Kidney (tissue), 22 donors: ENCODE measurements around the gene ACOD1. TPM values are rescaled to one million over a fixed set of nuclear protein-coding genes. Genes with fewer than 3 reads are reported as not detected.
"Not testable (repeated sequence)": the region's sequence is repeated elsewhere in the genome, so short reads cannot be mapped to it uniquely, and the experiment has no call there.

Source experiments
- DNase-seq, 5 donors: peaks; one replicate each; pipeline ENCODE4 v3.0.0-alpha.2; 2013 to 2020
- FAIRE-seq: peaks from 2 replicates; lab custom pipeline; 2012; peaks lifted over from hg19 to GRCh38; lab: Jason Lieb, UNC
- H3K27ac ChIP-seq, 2 donors: one replicate each; pipeline ENCODE4 v1.7.0; 2013; ENCODE audit warnings: low read depth in 2 of 2, low read length in 2 of 2, inconsistent platforms in 1 of 2
- H3K27me3 ChIP-seq: one replicate; pipeline ENCODE4 v1.7.1; 2013; ENCODE audit warnings: low read length, inconsistent platforms; ENCODE audit not compliant: control insufficient read depth, insufficient read depth
- H3K36me3 ChIP-seq, 3 donors: one replicate each; pipeline versions ENCODE4 v1.7.0 to v1.7.1; 2013; ENCODE audit warnings: low read length in 3 of 3, control low read depth in 1 of 3, inconsistent platforms in 1 of 3; ENCODE audit not compliant: insufficient read depth in 3 of 3, control insufficient read depth in 2 of 3
- H3K4me1 ChIP-seq, 3 donors: one replicate each; pipeline versions ENCODE4 v1.7.0 to v1.7.1; 2013; ENCODE audit warnings: low read length in 3 of 3, inconsistent platforms in 1 of 3, low read depth in 1 of 3; ENCODE audit not compliant: control insufficient read depth in 2 of 3, insufficient read depth in 2 of 3
- H3K4me3 ChIP-seq, 3 donors: one replicate each; pipeline versions ENCODE4 v1.7.0 to v1.8.1; 2013; ENCODE audit warnings: low read length in 3 of 3, control low read depth in 1 of 3, inconsistent platforms in 1 of 3
- H3K9ac ChIP-seq, 3 donors: one replicate each; pipeline versions ENCODE4 v1.7.0 to v1.7.1; 2013; ENCODE audit warnings: low read length in 3 of 3, control low read depth in 1 of 3, inconsistent platforms in 1 of 3
- H3K9me3 ChIP-seq, 3 donors: one replicate each; pipeline versions ENCODE4 v1.7.0 to v1.7.1; 2013; ENCODE audit warnings: low read length in 3 of 3, control low read depth in 1 of 3, inconsistent platforms in 1 of 3; ENCODE audit not compliant: control insufficient read depth in 2 of 3, insufficient read depth in 1 of 3
- CTCF ChIP-seq: IDR thresholded peaks from 3 replicates; pipeline ENCODE4 v1.5.1; 2012; ENCODE audit warnings: mild to moderate bottlenecking, moderate library complexity, borderline replicate concordance; ENCODE audit not compliant: insufficient read depth; ENCODE audit errors: extremely low read depth
- intact Hi-C: fragments of 100-400 bp; cut with DNase I; formaldehyde crosslinking; loops from one replicate; pipeline ENCODE4 v1.11.1; 2022
- long read RNA-seq, 10 donors: library from polyadenylated mRNA in 1 of 10; unstranded in 1 of 10; transcript quantifications; one replicate each; pipeline ENCODE4 v2.0.0 and lab custom pipeline, GENCODE V29; 2021 to 2026
- polyA plus RNA-seq: library from polyadenylated mRNA; stranded (reverse); fragments of 350-450 nt; fragmentation: Illumina TruSeq; extraction: RNeasy Lipid Tissue Mini Kit (QIAGEN cat#74804); gene quantifications from one replicate; pipeline ENCODE4 v1.2.3, GENCODE V29; 2014; ENCODE audit warnings: low read depth, low replicate concordance; ENCODE audit not compliant: insufficient read depth
- total RNA-seq: library from RNA; stranded (reverse); fragmentation: NEBNext Ultra II Directional; extraction: Animal tissue kit (Norgen Biotek cat#: 25700); gene quantifications from one replicate; pipeline ENCODE4 v1.2.1, GENCODE V29; 2021
- donor health status: control.
- donor health status: control.
- donor health status: control.
- donor health status: control.
- donor health status: control.
- donor health status: DM: yes; HTN: yes; CAD: no.
- donor health status: Normal renal cell carcinoma (clear cell type).

ACOD1 gene
- total RNA-seq (not detected), polyA plus RNA-seq (not detected)
- long read RNA-seq, donor 1, result 0 reads
- long read RNA-seq, donor 2, result 0 reads
- long read RNA-seq, donor 3, result 0 reads
- long read RNA-seq, donor 4, result 0 reads
- long read RNA-seq, donor 5, result 0 reads
- long read RNA-seq, donor 6, result 0 reads
- long read RNA-seq, donor 7, result 0 reads
- long read RNA-seq, donor 8, partial matches to known transcripts, result 28 of 28 reads
- long read RNA-seq, donor 8, other reads (novel, unspliced or antisense), result 0 of 28 reads
- long read RNA-seq, donor 9, result 0 reads
- long read RNA-seq, donor 10, result 0 reads

GRCh38 chr13:76948149-76948548, at the start of gene ACOD1:
TSS of gene ACOD1 (plus strand) at chr13:76948511. CDS start at chr13:76948559, 48 bp downstream.
- H3K36me3 ChIP-seq, result no peaks in the 10 kb centered on the region
- no peak for DNase-seq
- no peak within 1 kb of the TSS for H3K4me3 ChIP-seq
- no peak for FAIRE-seq
- TF ChIP-seq CTCF, result no peak
- no peaks in the 10 kb centered on the region for H3K9me3 ChIP-seq
- H3K9ac ChIP-seq, result no peak within 1 kb of the TSS
- H3K4me1 ChIP-seq, result no peaks in the 10 kb centered on the region
- H3K27ac ChIP-seq, result no peak within 1 kb of the TSS
- H3K27me3 ChIP-seq, result no peaks in the 10 kb centered on the region
- intact Hi-C loops, result no loop called here

GRCh38 chr13:76899066-76899465, 49.2 kb upstream of the ACOD1 start:
- H3K9ac ChIP-seq, DNase-seq, H3K36me3 ChIP-seq, H3K27ac ChIP-seq, H3K4me1 ChIP-seq, H3K27me3 ChIP-seq, FAIRE-seq, intact Hi-C loops, H3K9me3 ChIP-seq, H3K4me3 ChIP-seq: not testable (repeated sequence)

- Histone ChIP-seq H3K4me3 (no peak overlapping the region), H3K27me3 (no peaks in the 10 kb centered on the region), H3K4me1 (no peaks in the 10 kb centered on the region), H3K9me3 (no peaks in the 10 kb centered on the region), H3K9ac (no peak overlapping the region), H3K36me3 (no peaks in the 10 kb centered on the region), H3K27ac (no peak overlapping the region)
- DNase-seq (peak in 4 of 5 donors; percentile 74 to 85 (median 80)), FAIRE-seq (peak; percentile 93)
- TF ChIP-seq CTCF, result peak; percentile 98
- intact Hi-C loops, result loop anchor here (10.0 kb wide), 2 partner anchors 239 to 429 kb away; no protein-coding TSS in a partner anchor
These were observed 44.7 kb upstream of the ACOD1 start for GRCh38 chr13:76903544-76904162.

GRCh38 chr13:76904507-76904906, 43.8 kb upstream of the ACOD1 start:
- no peaks in the 10 kb centered on the region for H3K9me3 ChIP-seq
- no peaks in the 10 kb centered on the region for H3K4me1 ChIP-seq
- no peak overlapping the region for H3K9ac ChIP-seq
- intact Hi-C loops, result loop anchor here (10.0 kb wide), 2 partner anchors 240 to 430 kb away; no protein-coding TSS in a partner anchor
- no peak overlapping the region for H3K27ac ChIP-seq
- H3K27me3 ChIP-seq, result no peaks in the 10 kb centered on the region
- FAIRE-seq (no peak), DNase-seq (no peak)
- H3K36me3 ChIP-seq, result no peaks in the 10 kb centered on the region
- no peak for TF ChIP-seq CTCF
- H3K4me3 ChIP-seq, result no peak overlapping the region
